ENCODE data around the gene RORC. TPM values are rescaled to one million over a fixed set of nuclear protein-coding genes. Genes with fewer than 3 reads are reported as not detected.

RORC gene
- total and polyA plus RNA-seq, 2 experiments from 2014 or later, result not detected

GRCh38 chr1:151847867-151848596 lies 16.4 kb upstream of the RORC start:
- TF ChIP-seq CTCF (IDR thresholded peaks at IDR 0.05; ENCODE audit: low read depth, low read length), result no peak
- Histone ChIP-seq H3K36me3 (no peaks in the 10 kb centered on the region), H3K27ac (no peak overlapping the region), H3K9me3 (ENCODE audit: low read depth) (no peaks in the 10 kb centered on the region), H3K27me3 (no peaks in the 10 kb centered on the region), H3K4me1 (ENCODE audit: low read depth) (no peaks in the 10 kb centered on the region), H3K4me3 (no peak overlapping the region)
- peak in 1 of 2 donors; percentile 55 for DNase-seq (ENCODE audit: low read depth in 1 of 2, low spot score in 1 of 2)

GRCh38 chr1:151846686-151847237 lies 15.2 kb upstream of the RORC start:
- TF ChIP-seq CTCF (IDR thresholded peaks at IDR 0.05; ENCODE audit: low read depth, low read length), result no peak
- no peak for DNase-seq (ENCODE audit: low read depth in 1 of 2, low spot score in 1 of 2)
- H3K27ac ChIP-seq, result no peak overlapping the region
- peaks cover 6% of the 10 kb centered on the region for H3K27me3 ChIP-seq
- no peaks in the 10 kb centered on the region for H3K9me3 ChIP-seq (ENCODE audit: low read depth)
- H3K36me3 ChIP-seq, result no peaks in the 10 kb centered on the region
- no peak overlapping the region for H3K4me3 ChIP-seq
- no peaks in the 10 kb centered on the region for H3K4me1 ChIP-seq (ENCODE audit: low read depth)

DNA sequence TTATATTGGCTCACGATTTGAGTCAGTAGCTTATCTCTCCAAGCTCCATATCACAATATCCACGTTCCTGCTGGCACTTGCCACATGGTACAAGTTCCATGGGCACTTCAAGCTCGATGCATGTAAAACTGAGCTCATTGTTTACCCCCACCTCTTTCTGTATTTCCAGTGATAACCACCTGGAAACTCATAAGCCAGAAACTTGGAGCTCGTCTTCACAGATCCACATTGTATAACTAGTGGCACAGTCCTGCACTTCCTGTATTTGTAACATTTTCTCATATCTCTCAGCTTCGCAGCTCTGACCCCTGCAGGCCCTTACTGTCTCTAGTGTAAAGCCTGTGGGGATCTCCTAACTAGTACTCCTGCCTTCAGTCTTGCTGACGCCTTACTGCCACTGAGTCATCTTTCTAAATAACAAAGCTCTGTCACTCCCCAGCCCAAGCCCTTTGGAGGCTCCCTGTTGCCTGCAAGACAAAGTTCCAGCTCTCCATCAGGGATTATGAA lies 14.5 kb upstream of the RORC start:
- TF ChIP-seq CTCF (IDR thresholded peaks at IDR 0.05; ENCODE audit: low read depth, low read length), result peak; percentile 16
- Histone ChIP-seq H3K27ac (no peak overlapping the region), H3K36me3 (no peaks in the 10 kb centered on the region), H3K4me3 (no peak overlapping the region), H3K4me1 (ENCODE audit: low read depth) (no peaks in the 10 kb centered on the region), H3K9me3 (ENCODE audit: low read depth) (no peaks in the 10 kb centered on the region), H3K27me3 (peaks cover 13% of the 10 kb centered on the region)
- DNase-seq (ENCODE audit: low read depth in 1 of 2, low spot score in 1 of 2), result peak in 1 of 2 donors; percentile 58

GRCh38 chr1:151843398-151843797 lies 11.8 kb upstream of the RORC start:
- Histone ChIP-seq H3K9me3 (ENCODE audit: low read depth) (no peaks in the 10 kb centered on the region), H3K4me1 (ENCODE audit: low read depth) (no peaks in the 10 kb centered on the region), H3K27me3 (peaks cover 40% of the 10 kb centered on the region), H3K27ac (no peak overlapping the region), H3K4me3 (no peak overlapping the region), H3K36me3 (no peaks in the 10 kb centered on the region)
- no peak for TF ChIP-seq CTCF (IDR thresholded peaks at IDR 0.05; ENCODE audit: low read depth, low read length)
- DNase-seq (ENCODE audit: low read depth in 1 of 2, low spot score in 1 of 2), result no peak

GRCh38 chr1:151841141-151841540 lies 9.5 kb upstream of the RORC start:
- no peak overlapping the region for H3K27ac ChIP-seq

More at GRCh38 chr1:151841141-151841540, 9.5 kb upstream of the RORC start:
- Histone ChIP-seq H3K36me3 (no peaks in the 10 kb centered on the region), H3K4me1 (ENCODE audit: low read depth) (no peaks in the 10 kb centered on the region), H3K9me3 (ENCODE audit: low read depth) (no peaks in the 10 kb centered on the region), H3K27me3 (peaks cover 59% of the 10 kb centered on the region), H3K4me3 (no peak overlapping the region)
- TF ChIP-seq CTCF (IDR thresholded peaks at IDR 0.05; ENCODE audit: low read depth, low read length), result no peak
- DNase-seq (ENCODE audit: low read depth in 1 of 2, low spot score in 1 of 2), result no peak
